ENCODE results near the gene NPLOC4.

The NPLOC4 gene

DNA sequence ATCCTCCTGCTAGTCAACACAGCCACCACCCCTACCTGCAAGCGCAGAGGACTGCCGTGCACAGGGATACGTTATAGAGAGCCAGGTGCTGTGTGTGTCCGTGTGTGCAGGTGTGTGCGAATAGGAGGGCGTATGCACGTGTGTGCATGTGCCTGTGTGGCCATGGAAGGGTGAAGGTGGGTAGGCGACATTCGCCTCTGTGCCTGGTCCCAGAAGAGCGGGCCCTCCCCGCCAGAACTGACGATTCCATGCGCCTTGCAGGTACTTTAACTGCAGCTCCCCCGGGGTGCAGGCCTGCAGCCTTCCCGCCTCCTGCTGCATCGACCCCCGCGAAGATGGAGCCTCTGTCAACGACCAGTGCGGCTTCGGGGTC is 10.7 kb upstream of the NPLOC4 start:
- Mint-ChIP-seq H3K27me3 (ENCODE audit: low read depth, poor library complexity) (peaks cover 18% of the 10 kb centered on the region), H3K36me3 (ENCODE audit: low read depth) (no peaks in the 10 kb centered on the region), H3K9me3 (peaks cover 11% of the 10 kb centered on the region), H3K27ac (no peak overlapping the region), H3K4me3 (no peak overlapping the region), H3K4me1 (peaks cover 6% of the 10 kb centered on the region)
- DNase-seq = no peak
- no peak for TF ChIP-seq CTCF (IDR thresholded peaks at IDR 0.05)

GRCh38 chr17:81646869-81647600 is 10.1 kb upstream of the NPLOC4 start:
- Mint-ChIP-seq H3K9me3 (peaks cover 11% of the 10 kb centered on the region), H3K4me3 (no peak overlapping the region), H3K36me3 (ENCODE audit: low read depth) (no peaks in the 10 kb centered on the region), H3K27ac (no peak overlapping the region), H3K27me3 (ENCODE audit: low read depth, poor library complexity) (peaks cover 18% of the 10 kb centered on the region), H3K4me1 (peaks cover 5% of the 10 kb centered on the region)
- no peak for TF ChIP-seq CTCF (IDR thresholded peaks at IDR 0.05)
- DNase-seq = no peak

DNA sequence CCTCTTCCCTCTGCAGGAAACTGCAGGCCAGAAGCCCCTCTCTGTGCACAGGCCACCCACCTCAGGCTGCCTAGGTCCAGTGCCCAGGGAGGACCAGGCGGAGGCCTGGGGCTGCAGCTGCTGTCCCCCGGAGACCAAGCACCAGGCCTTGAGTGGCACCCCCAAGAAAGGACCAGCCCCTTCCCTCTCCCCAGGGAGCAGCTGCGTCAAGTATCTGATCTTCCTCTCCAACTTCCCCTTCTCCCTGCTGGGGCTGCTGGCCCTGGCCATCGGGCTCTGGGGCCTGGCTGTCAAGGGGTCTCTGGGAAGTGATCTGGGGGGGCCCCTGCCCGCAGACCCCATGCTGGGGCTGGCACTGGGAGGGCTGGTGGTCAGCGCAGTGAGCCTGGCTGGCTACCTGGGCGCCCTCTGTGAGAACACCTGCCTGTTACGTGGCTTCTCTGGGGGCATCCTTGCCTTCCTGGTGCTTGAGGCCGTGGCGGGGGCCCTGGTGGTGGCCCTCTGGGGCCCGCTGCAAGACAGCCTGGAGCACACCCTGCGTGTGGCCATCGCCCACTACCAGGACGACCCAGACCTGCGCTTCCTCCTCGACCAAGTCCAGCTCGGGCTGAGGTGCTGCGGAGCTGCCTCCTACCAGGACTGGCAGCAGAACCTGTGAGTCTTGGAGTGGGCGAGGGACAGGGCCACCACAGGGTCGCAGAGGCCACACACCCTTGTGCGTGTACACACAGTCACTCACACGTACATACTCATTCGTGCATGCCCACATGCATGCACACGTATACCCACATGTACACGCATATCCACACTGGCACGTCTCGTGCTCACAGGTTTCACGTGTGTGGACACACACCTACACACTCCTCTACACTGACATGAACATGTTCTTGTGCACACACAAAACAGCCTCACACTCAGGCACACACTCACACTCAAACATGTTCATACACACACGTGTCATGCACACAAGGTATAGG is 8.4 kb upstream of the NPLOC4 start:
- no peak for TF ChIP-seq CTCF (IDR thresholded peaks at IDR 0.05)
- H3K27me3 Mint-ChIP-seq (ENCODE audit: low read depth, poor library complexity) = peaks cover 18% of the 10 kb centered on the region
- no peak overlapping the region for H3K27ac Mint-ChIP-seq
- H3K4me1 Mint-ChIP-seq = peaks cover 7% of the 10 kb centered on the region
- no peak for DNase-seq
- no peak overlapping the region for H3K4me3 Mint-ChIP-seq
- H3K9me3 Mint-ChIP-seq = peaks cover 11% of the 10 kb centered on the region
- no peaks in the 10 kb centered on the region for H3K36me3 Mint-ChIP-seq (ENCODE audit: low read depth)

DNA sequence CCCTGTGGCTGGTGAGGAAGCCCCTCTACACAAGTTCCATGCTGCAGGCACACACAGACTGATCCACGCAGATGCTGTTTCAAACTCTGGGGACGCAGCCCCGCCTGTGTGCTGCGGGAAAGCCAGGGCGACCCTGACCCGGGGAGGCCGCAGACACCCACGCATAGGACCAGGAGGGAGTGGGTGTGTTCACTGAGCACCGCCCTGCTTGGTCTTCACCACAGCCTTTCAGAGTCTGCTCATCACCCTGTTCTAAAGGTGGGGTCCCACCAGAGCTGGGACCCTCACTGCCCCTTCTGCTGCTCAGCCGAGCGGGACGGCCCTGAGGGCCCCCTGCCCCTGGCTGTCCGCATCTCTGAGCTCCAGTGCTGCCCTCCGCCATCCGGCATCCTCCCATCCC is 7.6 kb upstream of the NPLOC4 start:
- Mint-ChIP-seq H3K27ac (no peak overlapping the region), H3K36me3 (ENCODE audit: low read depth) (no peaks in the 10 kb centered on the region)

GRCh38 chr17:81641825-81642489 is 5.0 kb upstream of the NPLOC4 start:
- Mint-ChIP-seq H3K27ac (no peak overlapping the region), H3K27me3 (ENCODE audit: low read depth, poor library complexity) (peaks cover 3% of the 10 kb centered on the region), H3K4me1 (peaks cover 22% of the 10 kb centered on the region), H3K9me3 (no peaks in the 10 kb centered on the region), H3K36me3 (ENCODE audit: low read depth) (no peaks in the 10 kb centered on the region), H3K4me3 (no peak overlapping the region)
- TF ChIP-seq CTCF (IDR thresholded peaks at IDR 0.05) = no peak
- DNase-seq = no peak

More for the DNA sequence above, 7.6 kb upstream of the NPLOC4 start:
- peaks cover 7% of the 10 kb centered on the region for H3K4me1 Mint-ChIP-seq
- no peak overlapping the region for H3K4me3 Mint-ChIP-seq
- peaks cover 15% of the 10 kb centered on the region for H3K27me3 Mint-ChIP-seq (ENCODE audit: low read depth, poor library complexity)
- no peak for TF ChIP-seq CTCF (IDR thresholded peaks at IDR 0.05)
- DNase-seq = no peak
- peaks cover 7% of the 10 kb centered on the region for H3K9me3 Mint-ChIP-seq

Measured in nephron progenitor cell (in vitro differentiated cells).